HG03521 (cell line): ENCODE data around the gene ARCN1.

ENCODE experiments used
- ATAC-seq: cut with Tn5 transposase; IDR thresholded peaks from one replicate; pipeline ENCODE4 v1.9.1; 2021; ENCODE audit warnings: mild to moderate bottlenecking, moderate library complexity; ENCODE audit not compliant: unreplicated experiment

Gene ARCN1

GRCh38 chr11:118619444-118620197 is 47.4 kb downstream of the ARCN1 start:
- ATAC-seq: no peak

- ATAC-seq: no peak
Observed at GRCh38 chr11:118620529-118621070, 48.4 kb downstream of the ARCN1 start.

- no peak for ATAC-seq
Observed at GRCh38 chr11:118621071-118621783, 49.0 kb downstream of the ARCN1 start.

GRCh38 chr11:118621784-118622375 is 49.7 kb downstream of the ARCN1 start:
- no peak for ATAC-seq

- no peak for ATAC-seq
Observed at GRCh38 chr11:118622376-118623268, 50.4 kb downstream of the ARCN1 start.

- ATAC-seq: no peak
Observed at GRCh38 chr11:118623269-118623655, 51.1 kb downstream of the ARCN1 start.

- ATAC-seq: no peak
Observed at GRCh38 chr11:118625036-118625690, 53.0 kb downstream of the ARCN1 start.

GRCh38 chr11:118625976-118626375 is 53.8 kb downstream of the ARCN1 start:
- no peak for ATAC-seq

GRCh38 chr11:118627566-118627965 is 55.4 kb downstream of the ARCN1 start:
- ATAC-seq: no peak

- ATAC-seq: no peak
Observed at GRCh38 chr11:118628031-118628430, 55.8 kb downstream of the ARCN1 start.

- ATAC-seq: no peak
Observed at GRCh38 chr11:118628432-118628831, 56.2 kb downstream of the ARCN1 start.

GRCh38 chr11:118628861-118629549 is 56.8 kb downstream of the ARCN1 start:
- no peak for ATAC-seq

GRCh38 chr11:118629761-118630661 is 57.8 kb downstream of the ARCN1 start:
- ATAC-seq: no peak

GRCh38 chr11:118631142-118631909 is 59.1 kb downstream of the ARCN1 start:
- ATAC-seq: no peak

GRCh38 chr11:118632577-118633318 is 60.5 kb downstream of the ARCN1 start:
- no peak for ATAC-seq

- no peak for ATAC-seq
Observed at GRCh38 chr11:118633319-118633690, 61.1 kb downstream of the ARCN1 start.

GRCh38 chr11:118633979-118634378 is 61.8 kb downstream of the ARCN1 start:
- no peak for ATAC-seq
